Measurements from ENCODE around the gene HYDIN.

Gene HYDIN

GRCh38 chr16:70805787-70806186 is 424.7 kb downstream of the HYDIN start:
- no peak overlapping the region for H3K4me3 ChIP-seq (ENCODE audit: low read depth, low read length)
- peak; percentile 78 for DNase-seq (ENCODE audit: low read depth)
- no peak for TF ChIP-seq CTCF (conservative IDR thresholded peaks at IDR 0.05; ENCODE audit: low read depth, low read length)

DNA sequence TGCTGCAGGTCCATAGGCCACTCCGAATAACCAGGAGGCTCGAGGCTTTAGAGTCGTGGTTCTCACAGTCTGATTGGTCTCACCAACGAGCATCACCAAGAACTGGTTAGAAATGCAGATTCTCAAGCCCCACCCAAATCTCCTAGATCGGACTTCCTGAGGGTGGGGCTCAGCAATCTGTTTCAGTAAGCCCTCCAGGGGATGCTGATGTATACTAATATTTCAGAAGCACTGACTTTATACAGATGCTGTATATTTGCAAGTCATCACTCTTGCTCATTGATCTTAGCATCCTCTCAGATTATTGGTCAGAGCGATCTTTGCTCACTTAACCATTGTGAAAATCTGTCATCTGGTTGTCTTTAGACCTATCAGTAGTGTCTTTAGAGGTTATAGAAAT is 425.1 kb downstream of the HYDIN start:
- no peak for DNase-seq (ENCODE audit: low read depth)
- H3K4me3 ChIP-seq (ENCODE audit: low read depth, low read length), result no peak overlapping the region
- no peak for TF ChIP-seq CTCF (conservative IDR thresholded peaks at IDR 0.05; ENCODE audit: low read depth, low read length)

DNA sequence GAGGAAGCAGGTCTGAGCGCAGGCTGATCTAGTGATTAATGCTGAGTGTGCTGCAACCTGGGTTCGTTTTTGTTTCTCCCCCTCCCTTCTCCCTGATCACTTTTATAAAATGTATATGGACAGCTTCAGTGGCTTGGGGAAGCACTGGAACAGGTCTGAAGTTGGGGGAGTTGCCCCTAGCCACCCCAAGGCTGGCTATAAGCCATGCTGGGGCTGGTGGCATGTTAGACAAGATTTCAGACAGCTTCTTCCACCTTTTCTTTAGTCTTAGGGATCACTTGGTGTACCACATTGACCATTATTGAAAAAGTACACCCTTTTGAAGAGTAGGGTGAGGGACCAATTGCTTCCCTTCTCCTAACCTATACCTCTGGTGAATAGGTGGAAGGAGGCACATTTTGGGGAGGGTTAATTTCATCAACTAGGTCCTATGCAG is 425.8 kb downstream of the HYDIN start:
- DNase-seq (ENCODE audit: low read depth), result no peak
- H3K4me3 ChIP-seq (ENCODE audit: low read depth, low read length), result peak overlapping the region; percentile 22
- TF ChIP-seq CTCF (conservative IDR thresholded peaks at IDR 0.05; ENCODE audit: low read depth, low read length), result no peak

DNA sequence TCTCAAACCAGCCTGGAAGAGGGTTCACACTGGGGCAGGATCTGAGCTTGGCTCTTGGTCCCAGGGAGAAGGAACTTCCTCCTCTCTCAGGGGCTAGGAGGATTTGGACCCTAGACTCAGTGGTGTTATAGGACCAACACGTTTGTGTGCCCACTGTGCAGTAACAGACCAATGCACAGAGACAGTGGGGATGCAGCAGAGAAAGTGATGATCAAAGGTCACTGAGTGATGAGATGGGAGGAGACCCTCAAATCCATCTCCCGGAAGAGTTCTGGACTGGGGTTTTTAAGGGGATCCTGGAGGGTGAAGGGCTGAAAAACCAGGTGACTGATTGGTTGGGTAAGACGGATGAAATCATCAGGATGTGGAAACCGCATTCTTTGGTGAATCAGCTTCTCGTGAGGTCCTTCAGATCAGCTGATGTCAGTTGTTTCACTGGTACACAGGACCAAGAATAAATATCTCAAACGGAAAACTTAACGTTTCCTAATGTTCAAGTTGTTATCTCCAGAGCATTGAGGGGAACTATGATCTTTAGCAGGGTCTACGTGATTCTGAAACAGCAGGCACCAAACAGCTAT is 426.3 kb downstream of the HYDIN start:
- TF ChIP-seq CTCF (conservative IDR thresholded peaks at IDR 0.05; ENCODE audit: low read depth, low read length), result no peak

GRCh38 chr16:70803319-70803718 is 427.2 kb downstream of the HYDIN start:
- TF ChIP-seq CTCF (conservative IDR thresholded peaks at IDR 0.05; ENCODE audit: low read depth, low read length), result no peak
- peak; percentile 64 for DNase-seq (ENCODE audit: low read depth)
- no peak overlapping the region for H3K4me3 ChIP-seq (ENCODE audit: low read depth, low read length)

More for the DNA sequence above, 426.3 kb downstream of the HYDIN start:
- peak overlapping the region; percentile 22 for H3K4me3 ChIP-seq (ENCODE audit: low read depth, low read length)
- peak; percentile 98 for DNase-seq (ENCODE audit: low read depth)

- no peak for TF ChIP-seq CTCF (conservative IDR thresholded peaks at IDR 0.05; ENCODE audit: low read depth, low read length)
- no peak overlapping the region for H3K4me3 ChIP-seq (ENCODE audit: low read depth, low read length)
- no peak for DNase-seq (ENCODE audit: low read depth)
Observed at GRCh38 chr16:70801611-70802010, 428.9 kb downstream of the HYDIN start.

- peak within 1 kb of the TSS; percentile 88 for H3K4me3 ChIP-seq (ENCODE audit: low read depth, low read length)
- peak; percentile 91 for DNase-seq (ENCODE audit: low read depth)
- no peak for TF ChIP-seq CTCF (conservative IDR thresholded peaks at IDR 0.05; ENCODE audit: low read depth, low read length)
Observed at GRCh38 chr16:70800781-70801480, 429.6 kb downstream of the HYDIN start, which contains the start of gene VAC14. Gene VAC14 (minus strand): TSS chr16:70801158. CDS start chr16:70800900, 258 bp downstream.

All from choroid plexus epithelial cell (primary cell).